H1 (cell line): ENCODE measurements around the gene RMND5B. TPM values are rescaled to one million over a fixed set of nuclear protein-coding genes. Genes with fewer than 3 reads are reported as not detected.

Experiments used
- RXRA ChIP-seq: IDR thresholded peaks from 2 replicates; pipeline ENCODE4 v1.6.1; 2011; ENCODE audit warnings: low read depth, mild to moderate bottlenecking, low read length, moderate library complexity; ENCODE audit not compliant: insufficient read depth
- polyA plus RNA-seq, 7 experiments: library from polyadenylated mRNA; depleted of rRNA in 3 of 7; stranded (reverse) in 5 of 7; unstranded in 2 of 7; fragments of >200 nt in 5 of 7; fragments of 200-250 nt in 2 of 7; gene quantifications; 1 replicate in 5 of 7; 2 replicates in 1 of 7; 4 replicates in 1 of 7; pipeline versions ENCODE4 v1.2.1 to v1.2.3, GENCODE V29; 2011 to 2013; ENCODE audit warnings: missing spikeins in 2 of 7, mixed read lengths in 2 of 7
- total RNA-seq: library from RNA; stranded (reverse); fragmentation: NEBNext Ultra II Directional; extraction: Animal tissue kit (Norgen Biotek cat#: 25700); gene quantifications from 2 replicates; pipeline ENCODE4 v1.2.1, GENCODE V29; 2021

RMND5B gene
- total and polyA plus RNA-seq, 2 of the 8 experiments (the other 6 are each of a cell fraction or from before 2014, with no cell fraction given) = 75.9 to 90.2 TPM

DNA sequence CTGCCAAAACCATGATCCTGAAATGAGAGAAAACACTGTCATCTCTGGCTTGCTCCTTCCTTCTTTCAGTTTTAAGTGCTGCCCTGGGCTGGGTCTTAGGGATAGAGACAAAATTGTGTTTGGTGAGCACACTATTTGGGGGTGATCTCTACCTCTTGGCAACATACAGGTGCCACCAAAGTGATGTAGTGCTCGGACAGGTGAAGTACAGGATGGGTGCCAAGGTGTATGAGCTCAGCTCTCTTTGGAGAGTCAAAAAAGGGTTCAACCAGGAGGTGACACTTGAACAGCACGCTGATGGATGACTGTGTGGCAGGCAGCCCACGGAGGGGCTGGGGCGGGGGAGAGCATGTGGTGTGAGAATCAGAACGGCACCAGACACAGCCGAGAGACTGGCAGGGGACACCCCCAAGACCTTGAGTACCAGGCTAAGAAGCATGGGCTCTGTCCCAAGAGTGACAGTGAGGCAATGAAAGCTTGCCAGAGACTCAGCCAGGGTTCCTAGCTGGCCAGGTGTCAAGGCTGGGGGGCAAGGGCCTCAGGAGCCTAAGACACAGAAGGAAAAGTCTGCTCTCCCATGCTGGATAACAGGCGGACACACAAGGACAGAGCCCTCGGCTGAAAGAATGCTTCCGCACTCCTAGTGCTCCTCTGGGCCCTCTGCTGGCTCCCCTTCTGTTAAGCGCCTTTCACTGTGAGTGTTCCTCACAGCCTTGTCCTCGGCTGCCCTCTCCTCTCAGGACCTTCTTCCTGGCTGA lies 20.3 kb downstream of the RMND5B start (continued):
- no peak for TF ChIP-seq RXRA
